PC-3 (cell line): ENCODE results near the gene IRF2BP1. TPM values are rescaled to one million over a fixed set of nuclear protein-coding genes. Genes with fewer than 3 reads are reported as not detected.
A peak's percentile ranks its signal among the peaks of the same experiment; 100 is the strongest.

ENCODE experiments used
- ATAC-seq: fragments of 200-7000 bp; cut with Tn5 transposase; 2 replicates; pipeline ENCODE4 v1.9.1; 2020; ENCODE audit warnings: mild to moderate bottlenecking, moderate library complexity
- BruUV-seq: library from RNA; stranded (reverse); fragments of 400-500 nt; replicated peaks from 2 replicates; lab custom pipeline; 2021; lab: Mats Ljungman, UMichigan
- CTCF ChIA-PET: fragments of 300-600 bp; sonication (Branson Sonifier 250); formaldehyde crosslinking; loops from one replicate; lab custom pipeline; 2022; ENCODE audit warnings: antibody characterized with exemption; lab: Charles Lee
- POLR2A ChIA-PET: fragments of 300-600 bp; sonication (Branson Sonifier 250); formaldehyde crosslinking; loops from one replicate; lab custom pipeline; 2022; ENCODE audit warnings: antibody characterized with exemption; ENCODE audit not compliant: unreplicated experiment; lab: Charles Lee
- DNase-seq: peaks from one replicate; pipeline ENCODE4 v3.0.0-alpha.2; 2015
- H2AFZ ChIP-seq: fragments of 300-600 bp; sonication (generic); 2 replicates; pipeline ENCODE4 v1.6.0; 2016; ENCODE audit warnings: antibody characterized with exemption, low read length
- H3F3A ChIP-seq: fragments of 300-600 bp; sonication (generic); one replicate; pipeline ENCODE4 v1.6.0; 2017; ENCODE audit warnings: antibody characterized with exemption, low read length, control low read depth, mild to moderate bottlenecking; ENCODE audit not compliant: unreplicated experiment
- H3K27ac ChIP-seq: fragments of 300-600 bp; sonication (generic); 2 replicates; pipeline ENCODE4 v1.5.1; 2016; ENCODE audit warnings: mild to moderate bottlenecking, low read length
- H3K27me3 ChIP-seq: fragments of 300-600 bp; sonication (generic); 2 replicates; pipeline ENCODE4 v1.6.1; 2016; ENCODE audit warnings: low read length, mixed read lengths
- H3K36me3 ChIP-seq: fragments of 300-600 bp; sonication (generic); 2 replicates; pipeline ENCODE4 v1.6.1; 2016; ENCODE audit warnings: low read depth, mixed run types, low read length, mixed read lengths
- H3K4me1 ChIP-seq: fragments of 300-600 bp; sonication (generic); 2 replicates; pipeline ENCODE4 v1.5.1; 2016; ENCODE audit warnings: low read length; ENCODE audit not compliant: insufficient read depth
- H3K4me2 ChIP-seq: fragments of 300-600 bp; sonication (generic); 2 replicates; pipeline ENCODE4 v1.6.0; 2016; ENCODE audit warnings: low read length
- H3K4me3 ChIP-seq: fragments of 300-600 bp; sonication (generic); 2 replicates; pipeline ENCODE4 v1.5.1; 2016; ENCODE audit warnings: mild to moderate bottlenecking, low read length, mixed read lengths
- H3K79me2 ChIP-seq: fragments of 300-600 bp; sonication (generic); 2 replicates; pipeline ENCODE4 v1.6.1; 2017; ENCODE audit warnings: low read length, mixed read lengths
- H3K9ac ChIP-seq: fragments of 300-600 bp; sonication (generic); 2 replicates; pipeline ENCODE4 v1.6.0; 2016; ENCODE audit warnings: mild to moderate bottlenecking, low read length
- H3K9me2 ChIP-seq: fragments of 300-600 bp; sonication (generic); replicated peaks from 2 replicates; pipeline ENCODE4 v1.6.1; 2016; ENCODE audit warnings: mixed run types, low read length, mixed read lengths
- H3K9me3 ChIP-seq: fragments of 300-600 bp; sonication (generic); 2 replicates; pipeline ENCODE4 v1.6.1; 2016; ENCODE audit warnings: low read length, mixed read lengths
- H4K20me1 ChIP-seq: fragments of 300-600 bp; sonication (generic); 2 replicates; pipeline ENCODE4 v1.6.1; 2016; ENCODE audit warnings: low read length, mixed read lengths
- EZH2 ChIP-seq: fragments of 300-600 bp; sonication (generic); IDR thresholded peaks from one replicate; pipeline ENCODE4 v1.6.1; 2017; ENCODE audit warnings: antibody characterized with exemption, mild to moderate bottlenecking, low read length; ENCODE audit not compliant: unreplicated experiment
- EZH2phosphoT487 ChIP-seq: fragments of 300-600 bp; sonication (generic); IDR thresholded peaks from 2 replicates; pipeline ENCODE4 v1.6.1; 2018; ENCODE audit warnings: mild to moderate bottlenecking, antibody characterized with exemption, low read length, borderline replicate concordance
- intact Hi-C: fragments of 100-400 bp; cut with micrococcal nuclease; formaldehyde crosslinking; loops from 2 replicates; pipeline ENCODE4 v1.9.0; 2023
- total RNA-seq: library from RNA; depleted of rRNA; stranded (reverse); fragments of >200 nt; gene quantifications from 2 replicates; pipeline ENCODE4 v1.2.3, GENCODE V29; 2014
- TF ChIP-seq, protein P1 (sequence below): fragments of 300-600 bp; sonication (generic); conservative IDR thresholded peaks from 2 replicates; pipeline ENCODE4 v1.5.1; 2017; ENCODE audit warnings: antibody characterized with exemption, low read depth, mild to moderate bottlenecking, low read length

IRF2BP1 gene
- total RNA-seq, 1 experiment from 2014 or later: 31.5 TPM

DNA sequence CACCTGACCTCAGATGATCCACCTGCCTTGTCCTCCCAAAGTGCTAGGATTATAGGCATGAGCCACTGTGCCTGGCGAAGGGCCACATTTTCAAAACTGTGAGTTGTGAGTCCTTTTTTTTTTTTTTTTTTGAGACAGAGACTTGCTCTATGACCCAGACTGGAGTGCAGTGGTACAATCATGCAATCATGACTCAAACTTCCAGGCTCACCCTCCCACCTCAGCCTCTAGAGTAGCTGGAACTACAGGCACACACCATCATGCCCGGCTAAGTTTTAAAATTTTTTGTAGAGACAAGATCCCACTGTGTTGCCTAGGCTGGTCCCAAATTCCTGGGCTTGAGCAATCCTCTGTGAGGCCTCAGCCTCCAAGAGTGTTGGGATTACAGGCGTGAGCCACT is 20.3 kb upstream of the IRF2BP1 start:
- Histone ChIP-seq H4K20me1 (no peaks in the 10 kb centered on the region), H3F3A (no peaks in the 10 kb centered on the region), H3K36me3 (no peaks in the 10 kb centered on the region), H3K9ac (no peak overlapping the region), H2AFZ (peak overlapping the region; percentile 33; the same call in 1 of the 2 replicates), H3K27ac (no peak overlapping the region), H3K4me1 (peaks cover 4% of the 10 kb centered on the region), H3K9me2 (no peaks in the 10 kb centered on the region), H3K4me2 (no peak overlapping the region), H3K79me2 (peaks cover 5% of the 10 kb centered on the region; the same call in 1 of the 2 replicates), H3K4me3 (no peak overlapping the region), H3K9me3 (no peaks in the 10 kb centered on the region), H3K27me3 (no peaks in the 10 kb centered on the region)
- POLR2A ChIA-PET: no interaction called here
- ATAC-seq (no peak), DNase-seq (peak; percentile 47)
- TF ChIP-seq, protein P1, sequence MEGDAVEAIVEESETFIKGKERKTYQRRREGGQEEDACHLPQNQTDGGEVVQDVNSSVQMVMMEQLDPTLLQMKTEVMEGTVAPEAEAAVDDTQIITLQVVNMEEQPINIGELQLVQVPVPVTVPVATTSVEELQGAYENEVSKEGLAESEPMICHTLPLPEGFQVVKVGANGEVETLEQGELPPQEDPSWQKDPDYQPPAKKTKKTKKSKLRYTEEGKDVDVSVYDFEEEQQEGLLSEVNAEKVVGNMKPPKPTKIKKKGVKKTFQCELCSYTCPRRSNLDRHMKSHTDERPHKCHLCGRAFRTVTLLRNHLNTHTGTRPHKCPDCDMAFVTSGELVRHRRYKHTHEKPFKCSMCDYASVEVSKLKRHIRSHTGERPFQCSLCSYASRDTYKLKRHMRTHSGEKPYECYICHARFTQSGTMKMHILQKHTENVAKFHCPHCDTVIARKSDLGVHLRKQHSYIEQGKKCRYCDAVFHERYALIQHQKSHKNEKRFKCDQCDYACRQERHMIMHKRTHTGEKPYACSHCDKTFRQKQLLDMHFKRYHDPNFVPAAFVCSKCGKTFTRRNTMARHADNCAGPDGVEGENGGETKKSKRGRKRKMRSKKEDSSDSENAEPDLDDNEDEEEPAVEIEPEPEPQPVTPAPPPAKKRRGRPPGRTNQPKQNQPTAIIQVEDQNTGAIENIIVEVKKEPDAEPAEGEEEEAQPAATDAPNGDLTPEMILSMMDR: no peak
- BruUV-seq: no TSS peak
- CTCF ChIA-PET: interaction anchor here (0.7 kb wide), 1 partner anchor 131 kb away, joined by 6 read pairs; no protein-coding TSS in a partner anchor
- intact Hi-C loops: no loop called here

DNA sequence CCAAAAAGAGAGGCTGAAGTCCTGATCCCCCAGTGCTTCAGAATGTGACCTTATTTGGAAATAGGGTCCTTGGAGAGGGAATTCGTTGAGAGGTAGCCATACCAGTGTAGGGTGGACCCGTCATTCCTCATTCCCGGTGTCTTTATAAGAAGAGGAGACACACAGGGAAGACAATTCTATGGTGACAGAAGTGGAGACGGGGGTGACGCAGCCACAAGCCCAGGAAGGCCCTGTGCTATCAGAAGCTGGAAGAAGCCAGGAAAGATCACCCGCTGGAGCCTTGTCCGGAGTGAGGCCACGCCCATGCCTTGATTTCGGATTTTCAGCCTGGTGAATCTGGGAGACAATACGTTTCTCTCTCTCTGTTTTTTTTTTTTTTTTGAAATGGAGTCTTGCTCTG is 19.1 kb upstream of the IRF2BP1 start:
- no peak overlapping the region for H2AFZ ChIP-seq
- no TSS peak for BruUV-seq
- CTCF ChIA-PET: no interaction called here

More for the DNA sequence above, 19.1 kb upstream of the IRF2BP1 start:
- Histone ChIP-seq H3F3A (no peaks in the 10 kb centered on the region), H3K79me2 (peaks cover 10% of the 10 kb centered on the region; the same call in 1 of the 2 replicates), H3K27ac (no peak overlapping the region), H4K20me1 (no peaks in the 10 kb centered on the region), H3K9me3 (no peaks in the 10 kb centered on the region), H3K4me2 (no peak overlapping the region), H3K9me2 (no peaks in the 10 kb centered on the region), H3K4me3 (no peak overlapping the region), H3K4me1 (peaks cover 11% of the 10 kb centered on the region), H3K27me3 (no peaks in the 10 kb centered on the region), H3K9ac (no peak overlapping the region), H3K36me3 (no peaks in the 10 kb centered on the region)
- ATAC-seq: no peak
- intact Hi-C loops: no loop called here
- POLR2A ChIA-PET: no interaction called here
- TF ChIP-seq EZH2 (no peak), EZH2phosphoT487 (no peak)
- TF ChIP-seq, protein P1: no peak
- DNase-seq: no peak
